Measurements from ENCODE around the gene PMVK.
"Not testable (repeated sequence)": the region's sequence is repeated elsewhere in the genome, so short reads cannot be mapped to it uniquely, and the experiment has no call there.

PMVK gene

DNA sequence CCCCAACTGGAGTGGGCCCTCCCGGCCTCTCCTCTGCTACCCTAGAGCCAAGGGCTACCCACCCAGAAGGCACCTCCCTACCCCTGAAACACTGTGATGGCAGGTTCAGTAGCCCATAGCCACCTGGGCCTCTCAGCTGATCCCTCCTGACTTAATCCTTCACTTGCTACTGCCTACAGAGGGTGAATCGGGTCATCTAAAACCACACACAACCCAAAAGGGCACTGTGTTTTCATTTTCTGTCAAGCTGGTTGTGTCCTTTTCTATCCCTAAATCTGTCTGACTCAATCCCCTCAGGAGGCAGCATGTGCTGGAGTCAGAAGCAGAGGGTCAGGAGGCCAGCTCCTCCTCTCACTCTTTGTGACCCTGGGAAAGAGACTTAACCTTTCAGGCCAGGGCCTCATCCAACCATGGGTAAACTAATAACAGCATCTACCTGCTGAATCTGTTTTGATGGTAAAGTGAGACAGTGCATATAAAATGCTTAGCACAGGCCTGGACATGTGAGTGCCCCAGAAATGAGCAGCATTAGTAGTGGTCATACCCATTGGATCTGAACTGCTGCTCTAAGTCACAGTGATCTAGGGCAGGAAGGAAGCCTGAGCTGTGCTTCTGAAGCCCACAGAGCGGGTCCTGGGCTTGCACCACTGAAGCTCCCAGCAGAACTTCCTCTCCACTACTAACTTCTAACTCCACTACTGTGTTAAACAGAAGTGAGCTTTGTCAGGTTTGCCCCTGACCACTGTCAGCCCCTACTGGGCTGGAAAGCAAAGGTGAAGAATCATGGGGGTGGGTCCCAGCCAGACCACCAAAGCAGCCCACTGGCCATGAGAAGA lies 11.0 kb downstream of the PMVK start:
- no peak for DNase-seq (ENCODE audit: low read depth in 2 of 2)

DNA sequence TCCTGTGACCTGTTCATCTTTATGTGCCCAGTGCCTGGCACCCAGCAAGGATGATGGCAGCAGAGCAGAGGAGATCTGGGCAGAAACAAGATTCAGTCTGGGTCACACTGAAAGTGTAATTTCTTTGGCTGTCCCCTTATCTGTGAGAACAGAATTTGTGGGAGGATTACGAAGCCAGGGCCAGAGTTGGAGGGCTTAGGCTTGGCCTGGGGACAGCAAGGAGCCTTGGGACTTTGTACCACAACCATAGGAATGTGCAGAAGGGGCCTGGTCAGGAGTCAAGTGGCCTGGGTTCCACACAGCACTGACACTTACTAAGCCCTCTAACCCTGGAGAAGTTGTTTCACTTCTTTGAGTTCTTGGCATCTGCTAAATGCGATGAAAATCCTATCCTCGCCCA lies 12.8 kb downstream of the PMVK start:
- DNase-seq (ENCODE audit: low read depth in 2 of 2) = no peak

DNA sequence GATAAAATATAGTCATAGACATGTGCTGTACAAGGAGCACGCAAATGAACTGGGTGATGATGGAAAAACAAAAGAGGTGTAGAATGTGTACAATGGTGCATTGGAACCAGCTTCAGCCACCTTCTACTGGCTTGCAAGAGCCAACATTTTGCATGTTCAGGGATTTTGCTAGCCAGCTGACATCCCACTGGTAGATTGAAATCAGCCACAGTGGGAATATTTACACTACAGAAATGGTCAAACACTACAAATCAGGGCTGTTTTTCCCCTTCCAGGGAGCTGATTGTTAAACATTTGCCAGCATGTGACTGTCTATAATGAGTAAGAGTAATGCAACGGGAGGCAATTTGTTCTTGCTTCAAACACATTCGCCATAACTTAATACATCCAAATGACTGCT lies 23.2 kb downstream of the PMVK start:
- no peak for DNase-seq (ENCODE audit: low read depth in 2 of 2)

DNA sequence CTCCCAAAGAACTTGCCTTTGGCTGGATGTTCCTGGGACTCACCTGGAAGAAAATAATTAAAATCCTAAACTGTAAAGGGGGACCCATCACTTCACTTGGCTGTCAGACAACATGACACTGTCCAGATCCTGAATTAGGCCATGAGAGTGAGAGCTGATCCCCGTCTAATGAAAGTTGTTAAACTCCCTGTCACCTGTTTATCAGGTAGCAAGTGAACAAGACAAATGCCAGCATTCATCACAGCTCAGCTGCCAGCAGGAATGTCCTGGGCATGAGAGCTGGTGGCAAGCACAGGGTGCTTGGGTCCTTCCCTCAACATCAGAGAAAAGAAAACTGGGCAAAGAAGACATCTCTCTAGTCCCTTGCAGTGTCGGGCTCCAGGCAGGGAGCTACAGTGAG lies 23.8 kb downstream of the PMVK start:
- DNase-seq (ENCODE audit: low read depth in 2 of 2) = no peak

DNA sequence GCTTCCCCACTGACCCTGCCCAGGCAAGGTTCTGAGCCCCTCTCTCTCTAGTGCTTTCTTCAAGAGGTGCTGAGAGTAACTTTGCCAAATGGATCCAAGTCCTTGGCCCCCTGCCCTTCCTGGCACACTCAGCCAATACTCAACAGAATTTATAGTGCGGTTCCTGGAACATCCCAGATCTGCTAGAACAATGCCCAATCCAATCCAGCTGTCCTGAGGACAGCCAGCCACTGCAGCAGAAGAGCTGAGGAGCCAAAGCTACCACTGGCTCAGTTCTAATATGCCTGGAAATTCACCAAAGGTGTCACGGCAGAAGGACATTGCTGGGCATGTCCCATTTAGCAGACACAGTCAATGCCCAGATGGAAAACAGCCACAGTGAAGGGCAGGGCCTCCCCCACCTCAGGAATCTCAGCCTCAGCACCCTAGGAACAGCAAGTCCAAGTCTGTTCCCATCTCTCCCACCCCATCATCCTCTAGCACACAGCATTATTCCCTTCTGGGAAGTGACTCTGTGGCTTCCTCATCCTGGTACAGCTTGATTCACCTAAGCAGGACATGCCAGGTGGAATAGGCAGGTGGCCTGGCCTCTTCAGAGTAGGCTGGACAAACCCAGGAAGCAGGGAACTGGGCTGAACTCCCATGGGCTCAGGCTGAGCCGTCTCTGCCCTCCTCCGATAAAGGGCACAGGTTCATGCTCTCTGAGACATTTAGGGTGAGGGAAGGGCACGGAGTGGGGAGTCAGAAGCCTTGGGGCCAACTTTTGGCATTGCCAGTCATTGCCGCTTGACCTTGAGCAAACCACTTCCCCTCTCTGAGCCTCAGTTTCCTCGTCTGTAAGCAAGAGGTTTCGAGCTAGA lies 24.6 kb downstream of the PMVK start:
- no peak for DNase-seq (ENCODE audit: low read depth in 2 of 2)

DNA sequence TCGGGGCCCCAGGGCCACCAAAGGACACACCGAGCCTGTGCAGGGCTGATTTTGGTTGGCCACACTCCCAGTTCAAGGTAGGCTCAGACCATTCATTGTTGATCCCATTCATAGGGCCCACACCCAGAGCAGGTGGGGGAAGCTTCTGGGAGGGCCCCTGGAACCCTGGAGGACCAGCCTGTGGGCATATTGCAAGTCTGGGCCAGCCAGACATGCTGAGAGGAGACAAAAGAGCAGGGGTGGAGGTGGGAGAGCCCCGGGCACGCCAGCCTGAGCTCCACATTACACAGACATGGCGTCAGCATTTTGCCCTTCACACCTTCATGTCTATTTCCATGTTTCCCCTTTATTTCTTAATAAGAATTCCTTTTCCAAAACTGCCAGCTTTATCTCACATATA lies 25.7 kb downstream of the PMVK start:
- no peak for DNase-seq (ENCODE audit: low read depth in 2 of 2)

DNA sequence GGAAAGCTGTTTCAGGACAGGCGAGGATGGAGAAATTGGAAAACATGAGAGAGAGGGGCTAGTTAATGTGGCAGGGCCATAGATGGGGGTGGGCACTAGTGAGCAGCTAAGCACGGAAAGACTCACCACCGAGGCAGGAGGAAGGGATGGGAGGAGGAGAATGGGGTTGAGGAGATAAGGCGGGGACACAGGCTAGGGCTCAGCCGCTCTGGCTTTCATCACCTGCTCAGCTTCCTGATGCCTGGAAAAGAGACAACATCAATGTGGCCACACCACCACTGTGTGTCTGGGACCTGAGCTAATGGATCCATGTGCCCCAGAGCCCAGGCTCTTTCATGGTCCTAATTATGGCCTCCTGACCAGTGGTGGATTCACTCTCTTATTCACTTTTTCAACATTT lies 27.6 kb downstream of the PMVK start:
- DNase-seq (ENCODE audit: low read depth in 2 of 2) = no peak

DNA sequence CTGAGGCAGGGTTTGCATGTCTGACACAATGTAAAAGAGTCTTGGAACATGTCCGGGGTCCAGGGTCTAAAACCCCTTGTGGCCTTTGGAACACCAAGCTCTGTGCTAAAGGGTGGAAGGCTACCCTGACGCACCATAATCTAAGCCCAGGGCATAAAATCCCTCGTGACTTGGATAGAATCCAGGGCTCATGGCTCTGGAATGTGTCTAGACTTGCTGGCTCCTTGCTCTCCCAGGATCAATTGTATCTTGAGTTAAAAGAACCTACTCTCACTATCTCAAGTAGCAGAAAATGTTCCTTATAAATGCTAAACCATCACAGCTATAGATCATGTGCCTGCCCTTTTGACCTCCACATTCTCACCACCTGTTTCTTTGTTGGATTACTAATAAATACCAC lies 28.4 kb downstream of the PMVK start:
- DNase-seq (ENCODE audit: low read depth in 2 of 2) = not testable (repeated sequence)

DNA sequence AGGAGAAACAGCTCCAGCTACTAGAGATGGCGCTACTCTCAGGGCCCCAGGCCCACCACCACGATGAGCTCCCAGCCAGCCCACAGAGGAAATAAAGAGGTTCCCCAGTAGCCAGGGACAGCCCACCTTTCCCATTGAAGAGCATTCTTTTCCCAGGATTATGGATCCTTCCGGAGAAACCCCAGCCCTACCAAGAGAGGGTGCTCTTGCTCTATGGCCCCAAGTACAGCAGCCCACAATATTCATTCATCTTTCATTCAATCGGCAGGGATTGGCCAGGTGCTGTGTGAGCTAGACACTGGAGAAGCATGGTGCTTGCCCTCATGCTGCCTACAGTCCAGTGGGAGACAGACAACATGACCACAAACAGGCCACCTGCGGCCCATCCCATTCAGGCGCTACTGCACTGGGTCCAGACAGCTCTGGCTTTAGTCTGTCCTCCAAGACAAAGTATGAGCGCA lies 29.9 kb downstream of the PMVK start:
- DNase-seq (ENCODE audit: low read depth in 2 of 2) = no peak

DNA sequence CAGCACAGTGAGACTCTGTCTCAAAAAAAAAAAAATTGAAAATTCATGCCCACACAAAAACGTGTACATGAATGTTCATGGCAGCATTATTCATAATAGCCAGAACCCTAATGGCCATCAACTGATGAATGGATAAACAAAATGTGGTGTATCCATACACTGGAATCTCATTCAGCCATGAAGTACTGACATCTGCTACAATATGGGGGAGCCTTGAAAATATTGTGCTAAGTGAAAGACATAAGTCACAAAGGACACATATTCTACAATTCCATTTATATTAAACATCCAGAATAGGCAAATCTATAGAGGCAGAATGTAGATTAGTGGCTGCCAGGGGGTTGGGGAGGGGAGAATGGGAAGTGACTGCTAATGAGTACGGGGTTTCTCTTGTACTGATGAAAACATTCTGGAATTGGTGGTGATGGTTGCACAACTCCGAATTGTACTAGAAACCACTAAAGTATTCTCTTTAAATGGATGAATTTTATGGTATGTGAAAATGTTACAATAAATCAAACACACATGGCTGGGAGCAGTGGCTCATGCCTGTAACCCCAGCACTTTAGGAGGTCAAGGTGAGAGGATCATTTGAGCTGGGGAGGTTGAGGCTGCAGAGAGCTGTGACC lies 33.5 kb downstream of the PMVK start:
- no peak for DNase-seq (ENCODE audit: low read depth in 2 of 2)

DNA sequence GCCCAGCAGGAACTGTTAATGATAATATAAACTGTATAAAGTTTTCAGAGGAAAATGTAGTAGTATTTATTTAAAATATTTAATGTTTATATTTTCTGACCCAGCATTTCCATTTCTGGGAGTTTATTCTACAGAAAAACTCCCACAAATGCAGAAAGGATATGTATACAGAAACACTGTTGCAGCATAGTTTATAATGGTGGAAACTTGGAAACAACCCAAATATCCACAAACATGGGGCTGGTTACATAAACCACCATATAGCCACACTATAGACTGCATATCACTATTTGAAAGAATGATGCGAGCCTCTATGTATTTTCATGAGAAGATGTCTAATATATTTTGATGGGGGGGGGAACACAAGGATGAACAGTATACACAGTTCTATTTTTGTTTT lies 34.9 kb downstream of the PMVK start:
- no peak for DNase-seq (ENCODE audit: low read depth in 2 of 2)

DNA sequence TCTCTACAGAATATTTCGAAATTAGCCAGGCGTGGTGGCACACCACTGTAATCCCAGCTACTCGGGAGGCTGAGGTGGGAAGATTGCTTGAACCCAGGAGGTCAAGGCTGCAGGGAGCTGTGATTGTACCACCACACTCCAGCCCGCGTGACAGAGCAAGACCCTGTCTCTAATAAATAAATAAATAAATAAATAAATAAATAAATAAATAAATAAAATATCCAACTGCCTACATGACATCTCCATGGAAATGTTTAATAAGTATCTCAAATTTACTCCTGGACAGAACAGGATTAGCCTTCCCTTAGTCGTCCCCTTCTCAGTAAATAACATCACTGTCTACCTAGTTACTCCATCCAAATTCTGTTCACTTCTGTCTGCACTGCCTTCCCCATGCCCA lies 37.5 kb downstream of the PMVK start:
- no peak for DNase-seq (ENCODE audit: low read depth in 2 of 2)

DNA sequence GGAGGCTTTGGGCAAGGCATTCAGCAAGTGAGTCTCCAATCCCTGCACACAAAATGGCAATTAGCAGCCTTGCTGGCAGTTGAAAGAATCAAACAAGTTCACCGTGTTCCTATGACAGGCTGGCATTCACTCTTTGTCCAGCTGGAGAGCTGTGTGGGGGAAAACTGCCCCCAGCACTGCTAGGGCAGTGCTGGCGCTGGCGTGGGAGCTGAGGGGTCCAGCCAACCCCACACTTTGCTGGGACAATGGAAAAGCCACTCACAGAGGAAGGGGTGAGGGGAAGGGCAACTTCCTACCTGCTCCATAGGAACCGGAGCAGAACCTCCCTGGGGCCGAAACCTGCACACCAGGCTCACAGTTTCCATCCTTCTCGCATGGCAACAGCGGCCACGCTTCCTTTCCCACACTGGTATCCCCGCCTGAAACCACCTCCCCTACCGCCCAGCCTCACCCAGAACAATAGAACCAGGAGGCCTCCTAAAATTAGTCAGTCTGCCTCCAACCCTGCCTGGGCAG lies 39.7 kb downstream of the PMVK start:
- no peak for DNase-seq (ENCODE audit: low read depth in 2 of 2)

DNA sequence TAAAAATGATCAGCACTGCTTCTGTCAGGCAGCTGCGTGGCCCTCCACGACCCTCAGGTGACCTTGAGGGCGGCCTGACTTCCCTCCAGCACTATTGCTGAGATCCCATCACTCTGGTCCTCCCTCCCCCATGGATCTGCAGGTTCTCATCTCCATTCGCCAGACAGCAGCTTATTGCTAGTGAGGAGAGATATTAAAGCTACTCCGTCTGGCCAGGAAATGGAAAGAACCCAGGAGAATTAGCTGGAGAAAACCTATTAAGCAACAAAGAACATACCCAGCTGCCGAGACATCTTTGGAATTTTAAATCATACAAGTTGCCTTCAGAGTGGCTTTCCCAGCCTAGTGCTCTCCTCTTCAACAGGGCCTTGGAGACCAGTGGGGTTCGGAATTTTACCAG lies 40.7 kb downstream of the PMVK start:
- no peak for DNase-seq (ENCODE audit: low read depth in 2 of 2)

DNA sequence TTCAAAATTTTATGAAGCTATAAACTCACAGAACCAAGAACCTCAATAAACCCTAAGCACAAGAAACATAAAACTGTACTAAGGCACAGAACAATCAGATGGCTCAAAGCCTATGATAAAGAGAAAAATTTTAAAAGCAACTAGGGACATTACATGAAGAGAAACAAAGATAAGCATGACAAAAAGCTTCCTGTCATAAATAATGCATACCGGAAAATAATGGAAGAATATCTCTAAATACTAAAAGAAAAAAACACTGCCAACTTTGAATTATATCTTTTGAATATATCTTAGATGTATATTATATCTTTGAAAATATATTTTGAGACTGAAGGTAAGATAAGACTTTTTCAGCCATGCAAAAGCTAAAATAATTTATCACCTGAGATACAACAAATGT lies 45.1 kb downstream of the PMVK start:
- no peak for DNase-seq (ENCODE audit: low read depth in 2 of 2)

DNA sequence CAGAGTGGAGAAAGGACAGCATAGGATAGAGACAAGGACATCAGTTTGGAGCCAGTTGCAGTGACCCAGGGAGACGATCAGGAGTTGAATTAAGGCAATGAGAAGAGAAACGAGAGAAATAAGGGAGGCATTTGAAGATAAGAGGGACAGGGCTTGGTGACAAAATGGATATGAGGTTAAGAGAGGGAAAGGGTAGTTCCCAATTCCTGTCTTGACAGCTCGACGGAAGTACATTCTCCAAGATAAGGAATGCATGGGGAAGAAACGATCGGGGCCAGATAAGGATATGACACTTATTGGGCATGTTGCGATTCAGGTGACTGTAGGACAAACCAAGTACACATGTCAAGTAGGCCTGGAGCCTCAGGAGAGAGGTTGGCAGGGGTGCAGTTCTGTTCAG lies 47.8 kb downstream of the PMVK start:
- no peak for DNase-seq (ENCODE audit: low read depth in 2 of 2)

DNA sequence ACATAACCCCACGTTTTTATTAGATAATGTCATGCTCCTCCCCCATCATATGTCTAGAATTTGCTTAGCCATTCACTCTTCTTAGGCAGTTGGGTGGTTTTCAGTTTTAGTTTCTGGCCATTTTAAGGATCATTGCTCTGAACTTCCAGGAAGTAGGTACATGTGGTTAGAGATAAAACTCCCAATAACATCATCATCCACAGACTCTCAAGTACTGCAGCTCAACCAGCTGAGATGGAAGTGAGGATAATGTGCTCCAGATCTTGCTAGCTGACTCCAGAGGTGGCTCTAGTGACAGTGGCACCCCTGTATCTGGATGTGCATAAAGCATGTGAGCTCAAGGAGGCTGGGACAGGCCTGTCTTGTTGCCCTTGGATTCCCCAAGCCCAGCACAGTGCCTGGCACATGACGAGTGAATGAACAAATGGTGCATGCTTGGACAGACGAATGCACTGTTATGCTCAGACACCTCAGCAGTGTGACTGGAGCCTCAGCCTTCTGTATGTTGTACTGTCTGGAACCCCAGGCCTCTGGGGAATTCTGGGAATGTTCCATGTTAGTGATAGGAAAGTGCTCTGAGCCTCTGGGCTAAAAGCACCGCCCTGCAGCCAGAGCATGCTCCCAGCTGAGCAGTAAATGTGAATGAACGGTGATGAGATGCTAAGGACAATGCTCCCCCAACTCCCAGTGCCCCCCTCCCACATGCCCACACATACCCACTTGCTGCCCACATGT lies 50.1 kb downstream of the PMVK start:
- no peak for DNase-seq (ENCODE audit: low read depth in 2 of 2)

DNA sequence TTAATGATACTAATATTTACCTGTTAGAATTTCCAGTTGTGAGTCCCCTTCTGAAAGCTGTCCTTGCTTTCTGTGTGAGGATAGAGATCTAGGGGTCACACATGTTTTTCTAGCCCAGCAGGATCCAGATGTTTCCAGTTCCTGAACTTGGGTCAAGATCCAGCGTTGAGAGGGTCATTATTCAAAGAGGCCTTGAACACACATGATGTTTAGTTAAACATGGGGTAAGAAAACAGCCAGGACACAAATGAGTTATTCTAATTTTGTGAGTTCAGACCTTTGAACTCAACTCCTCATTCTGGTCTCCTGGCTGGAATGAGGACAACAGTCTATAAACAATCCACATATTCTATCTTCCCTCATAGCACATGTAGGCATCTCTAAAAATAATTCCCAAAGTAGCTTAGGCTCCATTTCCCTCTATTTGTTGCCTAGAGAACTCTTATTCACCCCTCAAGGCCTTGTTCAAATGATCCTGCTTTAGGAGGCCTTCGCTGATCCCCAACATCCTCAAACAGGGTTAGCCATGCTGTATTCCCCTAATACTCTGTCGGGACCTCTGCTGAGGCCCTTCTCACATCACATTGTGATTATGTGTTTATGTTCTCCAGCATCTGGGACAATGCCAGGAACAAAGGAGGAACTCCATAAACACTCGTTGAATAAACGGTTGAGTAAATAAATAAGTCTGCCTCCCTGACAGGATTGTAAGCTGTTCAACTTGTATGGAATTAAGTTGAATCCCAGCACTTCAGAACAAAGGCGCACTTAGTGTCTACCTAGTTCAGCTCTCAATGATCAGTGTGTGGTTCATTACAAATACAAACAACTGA lies 51.4 kb downstream of the PMVK start:
- no peak for DNase-seq (ENCODE audit: low read depth in 2 of 2)

DNA sequence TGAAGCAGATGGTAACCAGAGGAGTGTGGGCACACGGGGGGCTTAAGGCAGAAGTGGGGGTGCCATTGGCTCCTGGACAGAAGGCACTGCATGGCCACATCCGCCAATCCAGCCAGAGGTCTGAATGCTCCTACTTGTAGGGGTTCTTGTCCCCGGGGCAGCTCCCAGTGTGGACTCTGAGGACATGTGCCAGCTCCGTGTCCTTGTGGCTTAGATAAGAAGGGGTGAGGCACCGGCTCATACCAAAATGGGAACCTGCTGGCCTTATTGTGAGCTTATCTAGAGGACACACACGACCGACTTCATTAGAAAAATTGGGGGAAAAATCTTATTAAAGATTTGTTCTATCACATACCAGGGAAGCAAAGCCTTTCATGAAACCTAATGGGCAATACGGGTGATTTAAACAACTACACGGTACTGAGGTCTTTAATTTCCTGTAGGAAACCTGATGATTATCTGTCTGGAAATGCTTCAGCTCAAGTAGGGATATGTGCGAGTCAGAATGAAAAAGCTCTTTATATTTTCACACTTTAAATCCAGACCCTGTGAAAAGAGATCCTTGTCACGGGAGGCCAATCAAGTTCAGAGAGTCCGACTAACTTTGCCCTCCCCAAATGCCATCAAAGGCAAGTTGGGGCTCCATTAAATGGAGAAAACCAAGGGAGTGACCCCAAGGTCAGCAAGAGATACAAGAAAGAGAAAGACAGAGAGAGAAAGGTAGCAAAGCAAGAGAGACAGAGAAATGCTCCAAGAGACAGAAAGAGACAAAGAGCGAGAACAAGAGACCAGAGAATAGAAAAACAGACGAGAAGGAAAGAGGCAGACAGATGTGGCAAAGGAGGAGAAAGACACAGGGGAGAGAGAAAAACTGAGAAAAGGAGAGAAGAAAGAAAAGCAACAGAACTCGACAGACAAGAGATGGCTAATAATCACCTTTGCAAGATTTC lies 52.3 kb downstream of the PMVK start:
- no peak for DNase-seq (ENCODE audit: low read depth in 2 of 2)

All from stimulated activated CD8-positive, alpha-beta memory T cell treated with anti-CD3 and anti-CD28 coated beads, Interleukin-7, amount 100 ng/mL, for 1 hour (primary cell).